Tibial artery (tissue), 4 donors: ENCODE data around the gene NEDD1.

Experiments used
- DNase-seq, 2 donors: peaks; one replicate each; pipeline ENCODE4 v3.0.0-alpha.2; 2019
- H3K27ac ChIP-seq, 2 donors: fragments of 200-600 bp; sonication (generic) in 1 of 2; 1 replicate in 1 of 2; 2 replicates in 1 of 2; pipeline ENCODE4 v1.5.1; 2018 to 2019; ENCODE audit warnings: mild to moderate bottlenecking in 1 of 2
- H3K27me3 ChIP-seq, 2 donors: fragments of 200-600 bp; sonication (generic) in 1 of 2; one replicate each; pipeline versions ENCODE4 v1.5.1 to v1.6.0; 2016 to 2019
- H3K36me3 ChIP-seq, 3 donors: fragments of 200-600 bp; sonication (generic) in 2 of 3; one replicate each; pipeline ENCODE4 v1.5.1; 2016 to 2019; ENCODE audit warnings: mild to moderate bottlenecking in 2 of 3
- H3K4me1 ChIP-seq, 4 donors: fragments of 200-600 bp; sonication (generic) in 2 of 4; 1 replicate in 3 of 4; 2 replicates in 1 of 4; pipeline ENCODE4 v1.5.1; 2016 to 2019
- H3K4me3 ChIP-seq, 2 donors: fragments of 200-600 bp; sonication (generic) in 1 of 2; 1 replicate in 1 of 2; 2 replicates in 1 of 2; pipeline ENCODE4 v1.5.1; 2018 to 2019; ENCODE audit warnings: mild to moderate bottlenecking in 2 of 2
- H3K9me3 ChIP-seq, 3 donors: fragments of 200-600 bp; sonication (generic) in 1 of 3; one replicate each; pipeline ENCODE4 v1.5.1; 2016 to 2019
- intact Hi-C: fragments of 100-400 bp; cut with DNase I; formaldehyde crosslinking; loops from one replicate; pipeline ENCODE4 v1.15.0; 2023; ENCODE audit warnings: low total_unique reads
- TF ChIP-seq, protein P1 (sequence below), 2 experiments: fragments of 200-600 bp in 1 of 2; fragments of 450-650 bp in 1 of 2; IDR thresholded peaks; one replicate each; pipeline ENCODE4 v1.5.1; 2017 to 2019; ENCODE audit warnings: antibody characterized with exemption in 2 of 2, mild to moderate bottlenecking in 1 of 2, moderate library complexity in 1 of 2

The NEDD1 gene

DNA sequence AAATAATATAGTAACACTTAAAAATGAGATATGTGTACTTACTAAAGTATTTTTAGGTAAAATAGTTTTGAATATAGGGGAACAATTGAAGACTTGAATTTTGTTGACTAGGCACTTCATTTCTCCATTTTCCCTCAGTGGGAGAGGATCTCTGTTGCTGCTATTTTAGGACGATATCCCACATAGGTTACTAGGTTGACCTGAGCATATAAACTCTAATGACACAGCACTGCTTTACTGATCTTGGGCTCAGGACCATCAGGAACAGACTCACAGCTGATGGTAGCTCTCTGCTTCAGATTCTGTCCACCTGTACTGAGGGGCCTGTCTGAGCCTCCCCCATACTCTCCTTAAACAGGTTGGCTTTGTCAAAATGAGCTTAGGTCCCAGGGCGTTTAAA, 5.9 kb downstream of the NEDD1 start:
- DNase-seq = no peak
- H3K4me1 ChIP-seq = peaks cover 0 to 17% (median 6%) of the 10 kb centered on the region in 4 donors
- H3K27me3 ChIP-seq = no peaks in the 10 kb centered on the region
- intact Hi-C loops = no loop called here
- no peaks in the 10 kb centered on the region for H3K9me3 ChIP-seq
- H3K4me3 ChIP-seq = no peak overlapping the region
- H3K27ac ChIP-seq = no peak overlapping the region
- H3K36me3 ChIP-seq = no peaks in the 10 kb centered on the region
- TF ChIP-seq, protein P1, sequence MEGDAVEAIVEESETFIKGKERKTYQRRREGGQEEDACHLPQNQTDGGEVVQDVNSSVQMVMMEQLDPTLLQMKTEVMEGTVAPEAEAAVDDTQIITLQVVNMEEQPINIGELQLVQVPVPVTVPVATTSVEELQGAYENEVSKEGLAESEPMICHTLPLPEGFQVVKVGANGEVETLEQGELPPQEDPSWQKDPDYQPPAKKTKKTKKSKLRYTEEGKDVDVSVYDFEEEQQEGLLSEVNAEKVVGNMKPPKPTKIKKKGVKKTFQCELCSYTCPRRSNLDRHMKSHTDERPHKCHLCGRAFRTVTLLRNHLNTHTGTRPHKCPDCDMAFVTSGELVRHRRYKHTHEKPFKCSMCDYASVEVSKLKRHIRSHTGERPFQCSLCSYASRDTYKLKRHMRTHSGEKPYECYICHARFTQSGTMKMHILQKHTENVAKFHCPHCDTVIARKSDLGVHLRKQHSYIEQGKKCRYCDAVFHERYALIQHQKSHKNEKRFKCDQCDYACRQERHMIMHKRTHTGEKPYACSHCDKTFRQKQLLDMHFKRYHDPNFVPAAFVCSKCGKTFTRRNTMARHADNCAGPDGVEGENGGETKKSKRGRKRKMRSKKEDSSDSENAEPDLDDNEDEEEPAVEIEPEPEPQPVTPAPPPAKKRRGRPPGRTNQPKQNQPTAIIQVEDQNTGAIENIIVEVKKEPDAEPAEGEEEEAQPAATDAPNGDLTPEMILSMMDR (IDR thresholded peaks at IDR 0.05) = no peak

GRCh38 chr12:96919510-96920210, 12.6 kb downstream of the NEDD1 start:
- no peaks in the 10 kb centered on the region for H3K4me1 ChIP-seq
- peaks cover 0 to 6% (median 4%) of the 10 kb centered on the region in 3 donors for H3K9me3 ChIP-seq
- TF ChIP-seq, protein P1 (IDR thresholded peaks at IDR 0.05) = no peak
- no peaks in the 10 kb centered on the region for H3K27me3 ChIP-seq
- intact Hi-C loops = no loop called here
- no peak overlapping the region for H3K4me3 ChIP-seq
- peaks cover 5 to 17% (median 16%) of the 10 kb centered on the region in 3 donors for H3K36me3 ChIP-seq
- no peak for DNase-seq
- H3K27ac ChIP-seq = no peak overlapping the region

DNA sequence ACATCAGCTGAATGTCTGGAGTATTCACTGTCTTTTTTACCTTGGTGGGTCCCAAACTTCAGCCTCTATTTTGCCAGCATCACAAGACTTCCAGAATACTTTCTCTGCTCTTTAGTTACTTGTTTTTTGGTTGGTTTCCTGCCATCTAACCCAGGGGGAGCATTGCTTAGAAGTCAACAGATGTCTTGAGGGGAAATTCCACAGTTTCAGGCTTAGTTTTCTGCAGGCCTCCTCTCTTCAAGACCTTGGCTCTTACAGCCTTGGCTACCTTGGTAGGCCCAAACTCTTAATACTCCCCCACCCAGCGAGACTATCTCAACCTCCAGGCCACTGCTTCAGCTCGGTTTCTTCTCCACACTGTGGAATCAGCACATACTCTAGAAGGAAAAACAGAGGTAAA, 41.7 kb downstream of the NEDD1 start:
- H3K27ac ChIP-seq = no peak overlapping the region
- H3K4me3 ChIP-seq = no peak overlapping the region
- H3K9me3 ChIP-seq = no peaks in the 10 kb centered on the region
- H3K4me1 ChIP-seq = no peaks in the 10 kb centered on the region
- peaks cover 42 to 56% (median 53%) of the 10 kb centered on the region in 3 donors for H3K36me3 ChIP-seq
- TF ChIP-seq, protein P1 (IDR thresholded peaks at IDR 0.05) = no peak
- H3K27me3 ChIP-seq = no peaks in the 10 kb centered on the region
- no peak for DNase-seq
- intact Hi-C loops = no loop called here

DNA sequence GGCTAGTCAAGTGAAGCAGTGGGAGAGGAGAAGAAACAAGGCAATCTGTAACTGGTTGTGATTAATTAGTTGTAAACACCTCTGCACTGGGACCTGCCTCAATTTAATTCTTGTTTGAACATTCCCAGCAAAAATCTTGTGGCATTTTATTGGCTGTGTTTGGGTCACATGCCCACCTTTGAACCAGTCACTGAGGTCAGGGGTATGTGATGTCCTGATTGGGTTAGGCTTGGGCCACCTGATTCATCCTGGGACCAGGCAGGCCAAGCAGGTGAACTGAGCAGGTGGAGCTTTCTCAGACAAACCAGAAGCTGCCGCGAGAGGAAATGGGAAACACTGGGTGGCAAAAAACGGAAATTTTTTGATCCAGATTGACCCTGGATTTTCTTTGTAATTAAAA, 72.5 kb downstream of the NEDD1 start:
- no peaks in the 10 kb centered on the region for H3K9me3 ChIP-seq
- no peaks in the 10 kb centered on the region for H3K27me3 ChIP-seq
- DNase-seq = no peak
- H3K27ac ChIP-seq = no peak overlapping the region
- no peak overlapping the region for H3K4me3 ChIP-seq
- intact Hi-C loops = no loop called here
- TF ChIP-seq, protein P1 (IDR thresholded peaks at IDR 0.05) = no peak
- H3K36me3 ChIP-seq = no peaks in the 10 kb centered on the region
- H3K4me1 ChIP-seq = peaks cover 0 to 6% (median 0%) of the 10 kb centered on the region in 4 donors

DNA sequence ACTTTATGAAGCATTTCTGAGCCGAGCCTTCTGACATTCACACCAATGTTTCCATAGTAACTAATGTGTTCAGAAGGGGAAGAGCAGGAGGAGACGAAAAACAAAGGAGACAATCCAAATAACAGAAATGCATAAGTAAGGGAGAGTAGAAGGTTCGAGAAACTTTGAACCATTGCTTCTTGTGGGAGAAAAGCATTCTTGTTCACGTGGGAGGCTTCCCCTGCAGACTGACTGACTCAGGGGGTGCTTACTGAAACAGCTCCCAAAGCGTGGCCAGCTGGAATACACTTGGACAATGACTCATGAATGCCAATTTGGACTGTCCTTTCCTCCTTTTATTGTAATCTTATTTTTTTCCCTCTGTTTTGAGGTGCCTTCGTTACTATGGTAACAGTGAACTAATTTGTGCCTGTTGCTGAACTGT, 73.9 kb downstream of the NEDD1 start:
- no peaks in the 10 kb centered on the region for H3K36me3 ChIP-seq
- no peak overlapping the region for H3K4me3 ChIP-seq
- no peaks in the 10 kb centered on the region for H3K9me3 ChIP-seq
- H3K4me1 ChIP-seq = peaks cover 0 to 14% (median 8%) of the 10 kb centered on the region in 4 donors
- no peak for DNase-seq
- peaks cover 0 to 13% of the 10 kb centered on the region in 2 donors for H3K27me3 ChIP-seq
- intact Hi-C loops = loop anchor here (10.0 kb wide), 1 partner anchor 406 kb away; no protein-coding TSS in a partner anchor
- H3K27ac ChIP-seq = no peak overlapping the region
- TF ChIP-seq, protein P1 (IDR thresholded peaks at IDR 0.05) = no peak
